CD14-positive monocyte (primary cell): ENCODE results near the gene KIR2DL3. TPM values are rescaled to one million over a fixed set of nuclear protein-coding genes. Genes with fewer than 3 reads are reported as not detected.
"Not testable (repeated sequence)": the region's sequence is repeated elsewhere in the genome, so short reads cannot be mapped to it uniquely, and the experiment has no call there.

Experiments used
- DNase-seq, 3 donors: peaks; one replicate each; pipeline ENCODE4 v3.0.0-alpha.2; 2011 to 2022
- H2AFZ ChIP-seq: 2 replicates; pipeline ENCODE4 v1.6.0; 2012; ENCODE audit warnings: mild to moderate bottlenecking, low read depth, low read length, inconsistent platforms; ENCODE audit not compliant: insufficient read depth, poor library complexity, severe bottlenecking
- H3K27ac ChIP-seq, 2 donors: 1 replicate in 1 of 2; 2 replicates in 1 of 2; pipeline ENCODE4 v1.5.1; 2012 to 2013; ENCODE audit warnings: low read length in 2 of 2, control low read depth in 1 of 2, inconsistent platforms in 1 of 2, low read depth in 1 of 2, mild to moderate bottlenecking in 1 of 2
- H3K27me3 ChIP-seq, 2 donors: one replicate each; pipeline versions ENCODE4 v1.6.0 to v1.6.1; 2011 to 2013; ENCODE audit warnings: low read length in 2 of 2; ENCODE audit not compliant: control insufficient read depth in 2 of 2, insufficient read depth in 2 of 2
- H3K36me3 ChIP-seq, 2 donors: replicated peaks in 1 of 2; 1 replicate in 1 of 2; 2 replicates in 1 of 2; pipeline versions ENCODE4 v1.5.1 to v1.6.1; 2012 to 2013; ENCODE audit warnings: low read length in 2 of 2, control low read depth in 1 of 2, inconsistent platforms in 1 of 2, mild to moderate bottlenecking in 1 of 2; ENCODE audit not compliant: insufficient read depth in 2 of 2, control insufficient read depth in 1 of 2
- H3K4me1 ChIP-seq, 2 donors: 1 replicate in 1 of 2; 2 replicates in 1 of 2; pipeline versions ENCODE4 v1.5.1 to v1.6.1; 2012 to 2013; ENCODE audit warnings: low read length in 2 of 2, control low read depth in 1 of 2, inconsistent platforms in 1 of 2, mild to moderate bottlenecking in 1 of 2, moderate library complexity in 1 of 2; ENCODE audit not compliant: insufficient read depth in 2 of 2, control insufficient read depth in 1 of 2
- H3K4me2 ChIP-seq: replicated peaks from 2 replicates; pipeline ENCODE3; 2012; ENCODE audit warnings: low read length, moderate library complexity, mild to moderate bottlenecking; ENCODE audit not compliant: poor library complexity, severe bottlenecking; ENCODE audit errors: extremely low read depth
- H3K4me3 ChIP-seq, 3 experiments: fragments of 200-600 bp in 1 of 3; sonication (generic) in 1 of 3; replicated peaks in 1 of 3; 1 replicate in 2 of 3; 2 replicates in 1 of 3; pipeline ENCODE4 v1.5.1; 2011 to 2013; ENCODE audit warnings: low read length in 3 of 3, mild to moderate bottlenecking in 3 of 3, control low read depth in 2 of 3, low read depth in 2 of 3, inconsistent platforms in 1 of 3, moderate library complexity in 1 of 3
- H3K79me2 ChIP-seq: 2 replicates; pipeline ENCODE4 v1.6.0; 2012; ENCODE audit warnings: mild to moderate bottlenecking, control low read depth, inconsistent platforms, low read length, moderate library complexity; ENCODE audit not compliant: insufficient read depth
- H3K9ac ChIP-seq: 2 replicates; pipeline ENCODE4 v1.6.0; 2017; ENCODE audit warnings: low read length, mild to moderate bottlenecking; ENCODE audit not compliant: insufficient read depth, poor library complexity, severe bottlenecking
- H3K9me3 ChIP-seq, 2 donors: replicated peaks in 1 of 2; 1 replicate in 1 of 2; 2 replicates in 1 of 2; pipeline versions ENCODE4 v1.5.1 to v1.6.1; 2012 to 2013; ENCODE audit warnings: low read length in 2 of 2, control low read depth in 1 of 2; ENCODE audit not compliant: control insufficient read depth in 1 of 2, insufficient read depth in 1 of 2
- H4K20me1 ChIP-seq: 2 replicates; pipeline ENCODE4 v1.6.0; 2012; ENCODE audit warnings: mild to moderate bottlenecking, low read length, control low read depth, moderate library complexity; ENCODE audit not compliant: insufficient read depth
- H3K27ac Mint-ChIP-seq, 7 donors: one replicate each; pipeline ENCODE4 v1.8.0; 2020; ENCODE audit warnings: mild to moderate bottlenecking in 7 of 7, mixed read lengths in 7 of 7, moderate library complexity in 6 of 7, inconsistent platforms in 2 of 7
- H3K27me3 Mint-ChIP-seq, 3 donors: one replicate each; pipeline ENCODE4 v1.8.0; 2021 to 2022; ENCODE audit warnings: low read depth in 3 of 3, mild to moderate bottlenecking in 3 of 3, mixed read lengths in 3 of 3, moderate library complexity in 3 of 3, inconsistent platforms in 1 of 3
- H3K36me3 Mint-ChIP-seq, 2 donors: one replicate each; pipeline ENCODE4 v1.8.0; 2020; ENCODE audit warnings: mixed read lengths in 2 of 2, inconsistent platforms in 1 of 2, mild to moderate bottlenecking in 1 of 2
- H3K4me1 Mint-ChIP-seq: one replicate; pipeline ENCODE4 v1.8.0; 2020; ENCODE audit warnings: mild to moderate bottlenecking, mixed read lengths
- H3K4me3 Mint-ChIP-seq, 2 donors: one replicate each; pipeline ENCODE4 v1.8.0; 2020; ENCODE audit warnings: mild to moderate bottlenecking in 2 of 2, mixed read lengths in 2 of 2, moderate library complexity in 1 of 2
- H3K9me3 Mint-ChIP-seq, 7 donors: one replicate each; pipeline ENCODE4 v1.8.0; 2020 to 2022; ENCODE audit warnings: mixed read lengths in 7 of 7, mild to moderate bottlenecking in 6 of 7, moderate library complexity in 6 of 7, inconsistent platforms in 2 of 7
- WGBS: methylation state at CpG from one replicate; pipeline ENCODE4 v1.1.5; 2013; ENCODE audit warnings: missing lambda C conversion rate; ENCODE audit not compliant: insufficient coverage; 5-methylcytosine and 5-hydroxymethylcytosine counted together
- intact Hi-C, 2 donors: fragments of 100-400 bp; cut with micrococcal nuclease; formaldehyde crosslinking; loops; one replicate each; pipeline versions ENCODE4 v1.15.0 to v1.15.1; 2023
- polyA plus RNA-seq, 3 donors: library from polyadenylated mRNA; depleted of rRNA in 1 of 3; unstranded in 2 of 3; stranded (reverse) in 1 of 3; fragments of 300-500 nt in 2 of 3; fragments of >200 nt in 1 of 3; fragmentation: Illumina TruSeq in 2 of 3; gene quantifications; 1 replicate in 2 of 3; 2 replicates in 1 of 3; pipeline ENCODE4 v1.2.3, GENCODE V29; 2012 to 2021

The KIR2DL3 gene
- polyA plus RNA-seq, 3 donors: 0.07 TPM; not detected in 2

- H3K27me3 Mint-ChIP-seq, H3K9me3 ChIP-seq, H3K4me3 ChIP-seq, H3K4me3 Mint-ChIP-seq, H3K79me2 ChIP-seq, H3K27me3 ChIP-seq, H3K9ac ChIP-seq, H3K36me3 Mint-ChIP-seq, H3K36me3 ChIP-seq, intact Hi-C loops, H2AFZ ChIP-seq, H4K20me1 ChIP-seq, H3K4me2 ChIP-seq: not testable (repeated sequence)
- Histone ChIP-seq H3K4me1 (peaks cover 20 to 23% of the 10 kb centered on the region in 2 donors), H3K27ac (peak overlapping the region; percentile 52 to 75)
- DNase-seq: peak; percentile 89 to 99 (median 97)
- H3K27ac Mint-ChIP-seq: peak overlapping the region; percentile 77 to 97 (median 91)
- WGBS: 6% methylated on average over 6 of the region's 8 CpGs
- H3K9me3 Mint-ChIP-seq: peaks cover 6 to 15% (median 8%) of the 10 kb centered on the region in 7 donors
- H3K4me1 Mint-ChIP-seq: peaks cover 22% of the 10 kb centered on the region
Observed at GRCh38 chr19:54764219-54764618, 25.9 kb downstream of the KIR2DL3 start.

DNA sequence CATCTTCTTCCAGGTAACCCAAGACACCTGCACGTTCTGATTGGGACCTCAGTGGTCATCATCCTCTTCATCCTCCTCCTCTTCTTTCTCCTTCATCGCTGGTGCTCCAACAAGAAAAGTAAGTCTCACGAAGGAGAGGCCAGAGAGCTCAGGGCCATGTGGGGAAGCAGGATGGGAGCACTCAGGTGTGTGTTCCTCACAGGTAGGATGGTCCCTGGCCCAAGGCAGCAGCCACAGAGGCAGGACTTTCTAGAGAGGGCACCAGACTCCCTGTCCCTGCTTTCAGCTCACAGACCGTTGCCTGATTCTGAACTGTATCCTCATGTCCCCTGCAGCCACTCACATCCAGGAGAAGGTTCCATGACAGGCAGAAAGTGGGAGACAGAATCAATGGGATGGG is 28.2 kb downstream of the KIR2DL3 start:
- WGBS: no CpG with 5 or more reads among the region's 4 CpGs
- H3K27me3 ChIP-seq, H3K9ac ChIP-seq, H3K4me3 Mint-ChIP-seq, intact Hi-C loops, H4K20me1 ChIP-seq, H3K27ac ChIP-seq, H3K27ac Mint-ChIP-seq, DNase-seq, H3K4me2 ChIP-seq, H3K9me3 ChIP-seq, H3K27me3 Mint-ChIP-seq, H3K36me3 Mint-ChIP-seq, H3K79me2 ChIP-seq, H3K4me3 ChIP-seq, H3K36me3 ChIP-seq, H2AFZ ChIP-seq: not testable (repeated sequence)
- H3K4me1 ChIP-seq: peaks cover 20 to 23% of the 10 kb centered on the region in 2 donors
- Mint-ChIP-seq H3K9me3 (peaks cover 6 to 15% (median 8%) of the 10 kb centered on the region in 7 donors), H3K4me1 (peaks cover 22% of the 10 kb centered on the region)

GRCh38 chr19:54769646-54770045 is 31.3 kb downstream of the KIR2DL3 start, which contains the start of gene KIR2DL1:
KIR2DL1 (plus strand) TSS chr19:54769793; CDS start chr19:54769851, 58 bp downstream.
- Mint-ChIP-seq H3K9me3 (peaks cover 6 to 17% (median 8%) of the 10 kb centered on the region in 7 donors), H3K27me3 (peaks cover 5 to 14% (median 7%) of the 10 kb centered on the region in 3 donors), H3K27ac (peak within 1 kb of the TSS in 3 of 7 donors; percentile 20 to 52 (median 45))
- not testable (repeated sequence) for DNase-seq, H3K27ac ChIP-seq, H4K20me1 ChIP-seq, H3K4me2 ChIP-seq, H3K36me3 ChIP-seq, H3K4me3 ChIP-seq, H3K79me2 ChIP-seq, H3K9me3 ChIP-seq, H3K4me1 Mint-ChIP-seq, H3K9ac ChIP-seq, H2AFZ ChIP-seq, H3K4me1 ChIP-seq, H3K36me3 Mint-ChIP-seq, H3K27me3 ChIP-seq, H3K4me3 Mint-ChIP-seq
- intact Hi-C loops: loop anchor here in 1 of 2 donors (10.0 kb wide), 1 partner anchor 245 kb away; no protein-coding TSS in a partner anchor
- 98% methylated on average over 14 of the region's 15 CpGs for WGBS

DNA sequence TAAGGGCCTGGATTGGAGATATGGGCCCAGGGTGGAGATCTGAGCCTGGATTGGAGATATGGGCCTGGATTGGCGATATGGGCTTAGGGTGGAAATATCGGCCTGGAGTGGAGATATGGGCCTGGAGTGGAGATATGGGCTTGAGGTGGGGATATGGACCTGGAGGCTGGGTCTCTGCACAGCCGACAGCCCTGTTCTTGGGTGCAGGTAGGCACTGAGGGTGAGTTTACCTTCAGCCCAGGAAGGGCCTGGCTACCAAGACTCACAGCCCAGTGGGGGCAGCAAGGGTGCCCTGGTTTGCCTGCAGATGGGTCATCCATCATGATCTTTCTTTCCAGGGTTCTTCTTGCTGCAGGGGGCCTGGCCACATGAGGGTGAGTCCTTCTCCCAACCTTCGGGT is 32.2 kb downstream of the KIR2DL3 start:
- H3K4me1 Mint-ChIP-seq, H3K4me2 ChIP-seq, H3K4me3 Mint-ChIP-seq, H3K9me3 ChIP-seq, H3K36me3 ChIP-seq, DNase-seq, H3K36me3 Mint-ChIP-seq, H3K4me3 ChIP-seq, H4K20me1 ChIP-seq, H2AFZ ChIP-seq, H3K9ac ChIP-seq, H3K27me3 ChIP-seq, H3K79me2 ChIP-seq, H3K27ac ChIP-seq, H3K4me1 ChIP-seq: not testable (repeated sequence)
- Mint-ChIP-seq H3K9me3 (peaks cover 4 to 13% (median 5%) of the 10 kb centered on the region in 7 donors), H3K27ac (peak overlapping the region in 2 of 7 donors; percentile 20 to 52), H3K27me3 (peaks cover 5 to 18% (median 12%) of the 10 kb centered on the region in 3 donors)
- WGBS: 96% methylated on average over 3 of the region's 4 CpGs
- intact Hi-C loops: loop anchor here in 1 of 2 donors (10.0 kb wide), 1 partner anchor 246 kb away; no protein-coding TSS in a partner anchor
